ENCODE results near the gene SF3B4.

Gene SF3B4

DNA sequence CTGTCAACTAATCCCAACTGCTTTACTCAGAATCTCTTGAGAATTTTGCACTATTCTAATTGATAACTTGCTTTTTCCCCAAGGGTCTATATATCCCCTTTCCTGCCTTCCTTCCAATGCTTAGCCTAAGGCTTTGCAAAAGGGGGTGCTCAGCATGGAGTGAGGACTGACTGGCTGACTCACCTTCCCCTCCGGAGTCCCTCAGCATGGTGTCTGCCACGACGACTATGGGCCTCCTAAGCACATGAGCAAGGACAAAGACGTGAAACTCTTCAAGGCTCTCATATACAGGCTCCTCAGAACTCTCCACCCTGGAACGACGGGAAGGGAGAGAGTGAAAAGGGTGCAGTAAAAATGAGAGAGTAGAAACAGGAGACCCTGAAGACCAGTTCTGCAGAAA is 22.3 kb upstream of the SF3B4 start:
- Histone ChIP-seq H3K27me3 (ENCODE audit: insufficient read depth, low read length) (no peaks in the 10 kb centered on the region), H3K9me3 (ENCODE audit: low read length) (no peaks in the 10 kb centered on the region), H3K9me2 (ENCODE audit: low read depth, low read length) (no peaks in the 10 kb centered on the region), H3K27ac (ENCODE audit: low read depth, low read length, poor library complexity, severe bottlenecking) (no peak overlapping the region), H3K79me2 (ENCODE audit: insufficient read depth, low read length) (no peaks in the 10 kb centered on the region), H3K4me2 (ENCODE audit: low read length) (no peak overlapping the region), H4K20me1 (ENCODE audit: insufficient read depth, low read length) (no peaks in the 10 kb centered on the region), H3F3A (ENCODE audit: insufficient read depth, low read length) (no peaks in the 10 kb centered on the region), H2AFZ (ENCODE audit: low read length) (no peak overlapping the region), H3K9ac (ENCODE audit: low read length) (no peak overlapping the region), H3K4me3 (ENCODE audit: low read depth, low read length, poor library complexity, severe bottlenecking) (no peak overlapping the region), H3K4me1 (ENCODE audit: insufficient read depth, low read length, severe bottlenecking) (no peaks in the 10 kb centered on the region), H3K36me3 (ENCODE audit: insufficient read depth, low read length) (no peaks in the 10 kb centered on the region)
- TF ChIP-seq, protein P1, sequence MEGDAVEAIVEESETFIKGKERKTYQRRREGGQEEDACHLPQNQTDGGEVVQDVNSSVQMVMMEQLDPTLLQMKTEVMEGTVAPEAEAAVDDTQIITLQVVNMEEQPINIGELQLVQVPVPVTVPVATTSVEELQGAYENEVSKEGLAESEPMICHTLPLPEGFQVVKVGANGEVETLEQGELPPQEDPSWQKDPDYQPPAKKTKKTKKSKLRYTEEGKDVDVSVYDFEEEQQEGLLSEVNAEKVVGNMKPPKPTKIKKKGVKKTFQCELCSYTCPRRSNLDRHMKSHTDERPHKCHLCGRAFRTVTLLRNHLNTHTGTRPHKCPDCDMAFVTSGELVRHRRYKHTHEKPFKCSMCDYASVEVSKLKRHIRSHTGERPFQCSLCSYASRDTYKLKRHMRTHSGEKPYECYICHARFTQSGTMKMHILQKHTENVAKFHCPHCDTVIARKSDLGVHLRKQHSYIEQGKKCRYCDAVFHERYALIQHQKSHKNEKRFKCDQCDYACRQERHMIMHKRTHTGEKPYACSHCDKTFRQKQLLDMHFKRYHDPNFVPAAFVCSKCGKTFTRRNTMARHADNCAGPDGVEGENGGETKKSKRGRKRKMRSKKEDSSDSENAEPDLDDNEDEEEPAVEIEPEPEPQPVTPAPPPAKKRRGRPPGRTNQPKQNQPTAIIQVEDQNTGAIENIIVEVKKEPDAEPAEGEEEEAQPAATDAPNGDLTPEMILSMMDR (IDR thresholded peaks at IDR 0.05; ENCODE audit: low read length), result no peak

DNA sequence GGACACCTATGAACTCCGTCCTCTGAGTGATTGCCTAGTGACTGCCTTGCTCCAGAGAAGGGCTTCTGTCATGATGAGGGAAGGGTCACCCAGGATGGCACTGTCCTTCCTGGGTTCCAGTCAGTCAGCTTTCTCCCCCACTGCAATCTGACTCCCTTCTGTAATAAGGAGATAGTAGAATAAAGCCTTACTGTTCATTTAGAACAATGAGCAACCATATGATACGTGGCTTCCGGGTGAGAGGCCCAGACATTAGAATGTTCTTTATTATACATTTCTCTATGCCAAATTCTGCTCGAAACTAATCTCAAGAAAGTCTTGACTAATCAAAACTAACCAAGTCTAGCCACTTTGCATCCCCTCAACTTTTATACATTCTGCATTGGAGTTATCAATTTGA is 17.6 kb upstream of the SF3B4 start:
- Histone ChIP-seq H3K27ac (ENCODE audit: low read depth, low read length, poor library complexity, severe bottlenecking) (no peak overlapping the region), H4K20me1 (ENCODE audit: insufficient read depth, low read length) (no peaks in the 10 kb centered on the region), H3K36me3 (ENCODE audit: insufficient read depth, low read length) (no peaks in the 10 kb centered on the region), H3F3A (ENCODE audit: insufficient read depth, low read length) (no peaks in the 10 kb centered on the region), H3K9ac (ENCODE audit: low read length) (no peak overlapping the region), H2AFZ (ENCODE audit: low read length) (no peak overlapping the region), H3K9me2 (ENCODE audit: low read depth, low read length) (no peaks in the 10 kb centered on the region), H3K9me3 (ENCODE audit: low read length) (no peaks in the 10 kb centered on the region), H3K4me1 (ENCODE audit: insufficient read depth, low read length, severe bottlenecking) (no peaks in the 10 kb centered on the region), H3K4me3 (ENCODE audit: low read depth, low read length, poor library complexity, severe bottlenecking) (no peak overlapping the region), H3K79me2 (ENCODE audit: insufficient read depth, low read length) (no peaks in the 10 kb centered on the region), H3K27me3 (ENCODE audit: insufficient read depth, low read length) (no peaks in the 10 kb centered on the region), H3K4me2 (ENCODE audit: low read length) (no peak overlapping the region)
- TF ChIP-seq, protein P1 (IDR thresholded peaks at IDR 0.05; ENCODE audit: low read length), result no peak
- TF ChIP-seq EZH2 (IDR thresholded peaks at IDR 0.05; ENCODE audit: borderline replicate concordance, low read length), result no peak

DNA sequence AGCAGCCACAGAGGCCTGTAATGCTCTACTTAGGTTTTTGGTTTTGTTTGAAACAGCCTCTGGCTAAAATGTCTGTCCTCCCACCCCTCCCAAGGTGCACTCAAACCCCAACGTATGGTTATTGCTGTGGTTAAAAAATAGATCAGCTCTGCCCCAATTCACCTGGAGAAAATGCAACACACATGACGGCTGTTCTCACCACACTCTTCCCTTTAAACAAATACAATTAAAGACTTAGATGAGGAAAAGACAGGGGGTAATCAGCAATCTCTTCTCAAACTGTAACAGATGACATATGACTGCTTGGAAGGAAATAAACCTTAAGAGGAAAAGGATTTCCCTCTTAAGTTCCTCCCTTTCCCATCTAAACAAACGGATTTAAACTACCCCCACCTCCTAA is 15.3 kb upstream of the SF3B4 start:
- Histone ChIP-seq H4K20me1 (ENCODE audit: insufficient read depth, low read length) (no peaks in the 10 kb centered on the region), H3K27ac (ENCODE audit: low read depth, low read length, poor library complexity, severe bottlenecking) (no peak overlapping the region), H2AFZ (ENCODE audit: low read length) (no peak overlapping the region), H3K4me1 (ENCODE audit: insufficient read depth, low read length, severe bottlenecking) (no peaks in the 10 kb centered on the region), H3F3A (ENCODE audit: insufficient read depth, low read length) (no peaks in the 10 kb centered on the region), H3K4me2 (ENCODE audit: low read length) (no peak overlapping the region), H3K27me3 (ENCODE audit: insufficient read depth, low read length) (no peaks in the 10 kb centered on the region), H3K9ac (ENCODE audit: low read length) (no peak overlapping the region), H3K79me2 (ENCODE audit: insufficient read depth, low read length) (no peaks in the 10 kb centered on the region), H3K9me2 (ENCODE audit: low read depth, low read length) (no peaks in the 10 kb centered on the region), H3K9me3 (ENCODE audit: low read length) (no peaks in the 10 kb centered on the region), H3K36me3 (ENCODE audit: insufficient read depth, low read length) (no peaks in the 10 kb centered on the region), H3K4me3 (ENCODE audit: low read depth, low read length, poor library complexity, severe bottlenecking) (no peak overlapping the region)
- TF ChIP-seq, protein P1 (IDR thresholded peaks at IDR 0.05; ENCODE audit: low read length), result no peak
- TF ChIP-seq EZH2 (IDR thresholded peaks at IDR 0.05; ENCODE audit: borderline replicate concordance, low read length), result no peak

All from OCI-LY1 (cell line).